ENCODE data around the gene THSD7A.
"Not testable (repeated sequence)": the region's sequence is repeated elsewhere in the genome, so short reads cannot be mapped to it uniquely, and the experiment has no call there.

Gene THSD7A

GRCh38 chr7:11450281-11450680 is 381.7 kb downstream of the THSD7A start:
- no peak for DNase-seq

GRCh38 chr7:11449316-11449715 is 382.7 kb downstream of the THSD7A start:
- DNase-seq, result no peak

- DNase-seq, result no peak
Observed at GRCh38 chr7:11448323-11448722, 383.7 kb downstream of the THSD7A start.

- no peak for DNase-seq
Observed at GRCh38 chr7:11447106-11447505, 384.9 kb downstream of the THSD7A start.

GRCh38 chr7:11443934-11444333 is 388.1 kb downstream of the THSD7A start:
- not testable (repeated sequence) for DNase-seq

GRCh38 chr7:11437994-11438393 is 394.0 kb downstream of the THSD7A start:
- no peak for DNase-seq

- no peak for DNase-seq
Observed at GRCh38 chr7:11436773-11437524, 395.0 kb downstream of the THSD7A start.

GRCh38 chr7:11436316-11436715 is 395.7 kb downstream of the THSD7A start:
- peak; percentile 18 for DNase-seq

- DNase-seq, result no peak
Observed at GRCh38 chr7:11434366-11434765, 397.6 kb downstream of the THSD7A start.

GRCh38 chr7:11430841-11431240 is 401.2 kb downstream of the THSD7A start:
- DNase-seq, result no peak

- DNase-seq, result no peak
Observed at GRCh38 chr7:11430112-11430511, 401.9 kb downstream of the THSD7A start.

- DNase-seq, result no peak
Observed at GRCh38 chr7:11428877-11429581, 403.0 kb downstream of the THSD7A start.

- DNase-seq, result peak; percentile 52
Observed at GRCh38 chr7:11427686-11428273, 404.2 kb downstream of the THSD7A start.

- DNase-seq, result no peak
Observed at GRCh38 chr7:11424006-11424405, 408.0 kb downstream of the THSD7A start.

- no peak for DNase-seq
Observed at GRCh38 chr7:11420049-11420448, 411.9 kb downstream of the THSD7A start.

GRCh38 chr7:11416641-11417458 is 415.1 kb downstream of the THSD7A start:
- no peak for DNase-seq

GRCh38 chr7:11415101-11415500 is 416.9 kb downstream of the THSD7A start:
- DNase-seq, result no peak

GRCh38 chr7:11413901-11414300 is 418.1 kb downstream of the THSD7A start:
- DNase-seq, result no peak

- DNase-seq, result no peak
Observed at GRCh38 chr7:11412036-11412435, 420.0 kb downstream of the THSD7A start.

GRCh38 chr7:11410656-11411644 is 421.0 kb downstream of the THSD7A start:
- DNase-seq, result no peak

GRCh38 chr7:11404355-11404754 is 427.6 kb downstream of the THSD7A start:
- DNase-seq, result no peak

- no peak for DNase-seq
Observed at GRCh38 chr7:11403781-11404180, 428.2 kb downstream of the THSD7A start.

Data from fibroblast of skin of back (primary cell).